ENCODE data around the gene MUC7.

The MUC7 gene

DNA sequence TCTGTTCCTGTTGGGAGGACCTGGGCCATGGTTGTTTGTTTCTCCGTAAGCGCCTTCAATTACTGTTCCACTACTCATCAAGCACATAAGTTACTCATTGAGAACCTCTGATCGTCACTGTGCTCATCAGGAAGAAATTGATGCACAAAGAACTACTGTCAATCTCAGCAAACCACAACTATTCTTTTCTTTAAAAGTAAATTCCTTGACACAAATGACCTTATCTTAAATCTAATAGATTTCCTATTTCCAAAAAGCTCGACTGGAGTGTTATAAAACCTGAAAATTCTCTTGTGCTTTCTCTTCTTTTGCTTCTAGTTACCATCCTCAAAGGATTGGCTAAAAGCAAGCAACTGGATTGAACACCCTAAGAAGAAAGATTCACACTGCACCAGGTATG lies at the start of gene MUC7:
MUC7 (plus strand) TSS at position 301 of the 400 bp plus-strand sequence. CDS start 1,825 bp downstream, outside the sequence.
- TF ChIP-seq, protein P1, sequence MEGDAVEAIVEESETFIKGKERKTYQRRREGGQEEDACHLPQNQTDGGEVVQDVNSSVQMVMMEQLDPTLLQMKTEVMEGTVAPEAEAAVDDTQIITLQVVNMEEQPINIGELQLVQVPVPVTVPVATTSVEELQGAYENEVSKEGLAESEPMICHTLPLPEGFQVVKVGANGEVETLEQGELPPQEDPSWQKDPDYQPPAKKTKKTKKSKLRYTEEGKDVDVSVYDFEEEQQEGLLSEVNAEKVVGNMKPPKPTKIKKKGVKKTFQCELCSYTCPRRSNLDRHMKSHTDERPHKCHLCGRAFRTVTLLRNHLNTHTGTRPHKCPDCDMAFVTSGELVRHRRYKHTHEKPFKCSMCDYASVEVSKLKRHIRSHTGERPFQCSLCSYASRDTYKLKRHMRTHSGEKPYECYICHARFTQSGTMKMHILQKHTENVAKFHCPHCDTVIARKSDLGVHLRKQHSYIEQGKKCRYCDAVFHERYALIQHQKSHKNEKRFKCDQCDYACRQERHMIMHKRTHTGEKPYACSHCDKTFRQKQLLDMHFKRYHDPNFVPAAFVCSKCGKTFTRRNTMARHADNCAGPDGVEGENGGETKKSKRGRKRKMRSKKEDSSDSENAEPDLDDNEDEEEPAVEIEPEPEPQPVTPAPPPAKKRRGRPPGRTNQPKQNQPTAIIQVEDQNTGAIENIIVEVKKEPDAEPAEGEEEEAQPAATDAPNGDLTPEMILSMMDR (conservative IDR thresholded peaks at IDR 0.05): no peak
- no peak for TF ChIP-seq ZFX (IDR thresholded peaks at IDR 0.05)
- no peak within 1 kb of the TSS for H3K27ac ChIP-seq

DNA sequence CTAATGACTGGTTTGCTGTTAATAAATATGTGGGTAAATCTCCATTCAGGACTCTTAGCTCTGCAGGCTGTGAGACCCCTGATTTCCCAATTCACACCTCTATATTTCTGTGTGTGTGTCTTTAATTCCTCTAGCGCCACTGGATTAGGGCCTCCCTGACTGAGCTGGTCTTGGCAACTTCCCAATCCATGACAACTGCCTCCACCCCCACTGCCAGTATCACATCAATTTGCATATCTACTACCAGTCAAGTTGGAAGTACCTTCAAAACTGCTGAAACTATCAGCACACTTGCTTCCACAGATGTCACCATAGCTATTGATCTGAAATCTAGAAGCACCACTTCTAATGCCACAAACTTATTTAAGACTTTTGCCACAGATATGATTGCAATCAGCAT lies 46.7 kb upstream of the MUC7 start:
- TF ChIP-seq, protein P1 (conservative IDR thresholded peaks at IDR 0.05): no peak
- TF ChIP-seq ZFX (IDR thresholded peaks at IDR 0.05): no peak
- H3K27ac ChIP-seq: no peak overlapping the region

DNA sequence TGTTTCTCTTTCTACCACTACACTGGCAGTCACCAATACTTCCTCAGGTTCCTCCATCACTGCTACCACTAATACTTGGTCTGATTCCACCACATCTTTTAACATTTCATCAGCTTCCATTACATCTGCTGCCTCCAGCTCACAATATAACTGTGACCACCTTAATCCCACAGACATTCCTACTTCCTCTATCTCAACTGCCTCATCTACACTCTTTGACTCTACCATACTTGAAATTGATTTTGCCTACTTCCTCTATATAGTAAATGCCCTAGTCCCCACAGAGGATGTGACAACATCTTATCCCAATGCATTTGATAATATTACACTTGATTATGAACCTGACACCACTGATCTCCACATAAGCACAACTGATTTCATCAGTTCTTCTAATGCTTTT lies 45.2 kb upstream of the MUC7 start:
- H3K27ac ChIP-seq: no peak overlapping the region
- no peak for TF ChIP-seq ZFX (IDR thresholded peaks at IDR 0.05)
- TF ChIP-seq, protein P1 (conservative IDR thresholded peaks at IDR 0.05): no peak

DNA sequence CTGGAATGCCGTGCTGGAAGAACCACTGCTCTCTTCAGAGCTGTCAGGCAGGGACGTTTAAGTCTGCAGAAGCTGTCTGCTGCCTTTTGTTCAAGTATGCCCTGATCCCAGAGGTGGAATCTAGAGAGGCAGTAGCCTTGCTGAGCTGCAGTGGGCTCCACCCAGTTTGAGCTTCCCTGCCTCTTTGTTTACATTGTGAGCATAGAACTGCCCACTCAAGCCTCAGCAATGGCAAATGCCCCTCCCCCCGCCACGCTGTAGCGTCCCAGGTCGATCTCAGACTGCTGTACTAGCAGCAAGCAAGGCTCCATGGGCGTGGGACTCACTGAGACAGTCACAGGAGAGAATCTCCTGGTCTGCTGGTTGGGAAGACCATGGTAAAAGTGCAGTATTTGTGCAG lies 34.8 kb upstream of the MUC7 start:
- no peak overlapping the region for H3K27ac ChIP-seq
- TF ChIP-seq, protein P1 (conservative IDR thresholded peaks at IDR 0.05): no peak
- TF ChIP-seq ZFX (IDR thresholded peaks at IDR 0.05): no peak

DNA sequence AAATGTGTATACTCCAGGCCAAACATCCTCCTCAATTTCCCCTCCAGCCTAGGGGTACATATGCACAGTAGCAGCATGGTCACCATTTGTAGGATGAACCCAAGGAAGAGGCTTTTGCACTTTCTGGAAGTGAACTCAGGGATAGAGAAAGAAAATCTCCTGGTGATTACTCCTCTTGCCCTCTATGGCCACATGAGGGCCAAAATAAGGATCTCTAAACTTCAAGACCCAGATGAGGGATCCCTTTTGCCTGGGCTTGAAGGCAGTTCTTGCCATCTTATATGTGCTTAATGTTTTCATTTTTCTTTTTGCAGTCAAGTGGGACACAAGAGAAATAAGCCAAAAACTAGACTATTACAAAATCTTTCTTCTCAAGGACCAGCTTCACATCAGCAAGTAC lies 29.5 kb upstream of the MUC7 start:
- TF ChIP-seq, protein P1 (conservative IDR thresholded peaks at IDR 0.05): no peak
- no peak overlapping the region for H3K27ac ChIP-seq

DNA sequence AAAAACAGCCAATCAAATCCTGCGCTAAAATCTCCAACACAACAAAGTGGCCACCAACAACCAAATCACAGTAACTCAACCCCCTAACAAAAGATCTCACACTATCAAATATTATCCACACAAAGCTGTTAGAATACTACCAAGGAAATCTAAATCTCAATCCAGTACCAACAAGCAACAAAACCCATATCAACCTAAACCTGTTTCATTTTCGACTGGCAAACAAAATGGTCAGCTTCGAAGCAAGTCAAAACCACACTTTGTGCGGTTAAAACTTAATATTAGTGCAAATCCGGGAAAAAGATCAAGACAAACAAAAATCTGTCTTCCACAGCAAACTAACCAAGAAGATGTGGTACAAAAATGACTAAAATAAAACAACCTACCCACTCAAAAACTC lies 28.7 kb upstream of the MUC7 start:
- H3K27ac ChIP-seq: no peak overlapping the region
- TF ChIP-seq, protein P1 (conservative IDR thresholded peaks at IDR 0.05): no peak
- TF ChIP-seq ZFX (IDR thresholded peaks at IDR 0.05): no peak

DNA sequence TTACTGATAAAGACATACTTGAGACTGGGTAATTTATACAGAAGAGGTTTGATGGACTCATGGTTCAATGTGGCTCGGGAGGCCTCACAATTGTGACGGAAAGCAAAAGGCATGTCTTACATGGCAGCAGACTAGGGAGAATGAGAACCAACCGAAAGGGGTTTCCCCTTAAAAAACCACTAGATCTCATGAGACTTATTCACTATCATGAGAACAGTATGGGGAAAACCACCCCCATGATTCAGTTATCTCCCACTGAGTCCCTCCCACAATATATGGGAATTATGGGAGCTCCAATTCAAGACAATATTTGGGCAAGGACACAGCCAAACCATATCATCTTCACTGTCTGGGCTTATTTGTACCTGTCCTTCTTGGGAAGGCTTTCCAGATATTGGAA lies 22.8 kb upstream of the MUC7 start:
- no peak overlapping the region for H3K27ac ChIP-seq
- TF ChIP-seq ZFX (IDR thresholded peaks at IDR 0.05): no peak
- TF ChIP-seq, protein P1 (conservative IDR thresholded peaks at IDR 0.05): no peak
